Measurements from ENCODE around the gene APH1B.

GRCh38 chr15:63357061-63357460 lies 79.7 kb downstream of the APH1B start:
- no peak for TF ChIP-seq EZH2 (IDR thresholded peaks at IDR 0.05; ENCODE audit: borderline replicate concordance)
- TF ChIP-seq CTCF (IDR thresholded peaks at IDR 0.05; ENCODE audit: poor library complexity), result no peak

Measured in hepatocyte (in vitro differentiated cells).